HG02763 (cell line): ENCODE data around the gene AFAP1L1.

Source experiments
- ATAC-seq: cut with Tn5 transposase; IDR thresholded peaks from one replicate; pipeline ENCODE4 v1.9.1; 2021; ENCODE audit warnings: mild to moderate bottlenecking, moderate library complexity; ENCODE audit not compliant: unreplicated experiment

AFAP1L1 gene

DNA sequence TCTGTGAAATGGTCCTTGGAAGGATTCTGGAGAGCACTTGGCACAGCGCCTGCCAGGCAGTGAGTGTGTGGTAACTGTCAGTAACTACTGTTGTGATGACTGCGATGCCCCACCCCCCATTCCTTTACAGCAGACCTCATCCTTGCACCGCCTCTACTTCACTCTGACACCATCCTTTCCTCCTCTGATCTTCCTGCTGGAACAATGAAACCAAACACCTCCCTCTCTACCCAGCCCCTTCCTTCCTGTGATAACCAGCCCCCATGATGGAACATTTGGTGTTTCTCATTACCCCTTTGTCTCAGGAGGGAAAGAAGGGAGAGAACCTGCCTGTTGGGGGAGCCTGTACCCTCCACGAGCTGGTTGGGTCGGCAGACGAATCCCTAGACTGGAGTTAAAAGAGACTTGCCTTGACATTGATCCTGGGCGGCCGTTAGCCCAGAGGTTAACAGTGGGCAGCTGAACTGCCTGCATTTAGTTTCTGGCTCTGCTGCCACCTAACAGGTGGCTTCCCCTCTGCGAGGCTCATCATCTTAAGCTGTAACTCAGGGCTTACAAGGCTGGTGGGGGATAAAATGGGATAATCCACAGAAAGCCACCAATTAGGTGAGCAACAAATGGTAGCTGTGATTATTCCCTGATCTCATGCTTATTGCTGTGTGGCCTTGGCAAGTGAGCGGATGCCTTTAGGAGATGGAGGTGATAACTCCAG is 39.4 kb downstream of the AFAP1L1 start:
- no peak for ATAC-seq

DNA sequence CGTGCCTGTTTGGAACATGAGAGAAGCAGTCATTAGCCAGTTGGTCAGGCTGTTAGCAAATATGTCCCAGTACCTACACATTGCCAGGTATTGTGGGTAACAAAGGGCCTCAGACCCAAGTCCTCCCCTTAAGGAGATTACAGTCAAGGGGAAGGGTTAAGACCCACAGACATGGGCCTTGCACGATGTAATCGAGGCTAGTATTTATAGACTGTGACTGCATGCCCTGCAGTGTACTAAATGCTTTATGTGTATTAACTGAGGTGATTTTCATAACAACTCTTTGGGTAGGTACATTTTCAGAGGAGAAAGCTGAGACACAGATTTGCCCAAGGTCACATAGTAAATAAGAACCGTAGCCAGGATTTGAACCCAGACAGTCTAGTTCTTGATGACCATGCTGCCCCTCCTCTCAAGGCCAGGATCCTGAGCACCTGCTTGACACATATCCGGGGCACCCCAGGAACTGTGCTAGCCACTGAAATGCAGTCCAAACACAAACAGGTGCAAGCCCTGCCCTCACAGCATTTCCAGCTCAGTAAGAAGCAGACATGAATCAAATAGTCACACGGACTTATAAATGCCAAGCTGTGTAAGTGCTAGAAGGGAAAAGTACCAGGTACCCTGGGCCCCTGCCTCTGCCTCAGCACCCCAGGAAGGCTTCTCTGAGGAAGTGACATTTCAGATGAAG is 41.6 kb downstream of the AFAP1L1 start:
- ATAC-seq: no peak

DNA sequence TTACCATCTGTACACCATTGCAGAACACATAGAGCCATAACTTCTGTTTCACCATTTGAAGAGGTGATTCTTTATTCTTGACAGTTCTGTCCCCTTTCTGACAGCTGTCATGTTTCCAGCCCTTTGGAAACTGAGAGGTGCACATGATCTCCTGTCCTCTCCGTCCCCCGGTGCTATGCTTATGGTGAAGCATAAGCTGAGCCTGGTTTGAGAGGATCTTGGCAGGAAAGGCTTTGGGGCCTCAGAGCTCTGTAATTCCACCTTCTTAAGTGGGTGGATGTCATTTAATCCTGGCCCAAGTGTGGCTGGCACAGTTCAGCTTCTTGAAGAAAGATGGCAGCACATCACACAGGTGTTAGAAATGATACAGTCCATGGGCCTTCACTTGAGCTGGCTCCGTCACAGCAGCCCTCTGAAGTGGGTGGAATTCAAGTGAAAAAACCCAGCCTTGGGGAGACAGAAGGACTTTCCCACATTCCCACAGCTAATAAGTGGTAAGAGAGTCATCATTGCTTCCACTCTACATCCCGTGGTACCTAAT is 43.0 kb downstream of the AFAP1L1 start:
- ATAC-seq: no peak

DNA sequence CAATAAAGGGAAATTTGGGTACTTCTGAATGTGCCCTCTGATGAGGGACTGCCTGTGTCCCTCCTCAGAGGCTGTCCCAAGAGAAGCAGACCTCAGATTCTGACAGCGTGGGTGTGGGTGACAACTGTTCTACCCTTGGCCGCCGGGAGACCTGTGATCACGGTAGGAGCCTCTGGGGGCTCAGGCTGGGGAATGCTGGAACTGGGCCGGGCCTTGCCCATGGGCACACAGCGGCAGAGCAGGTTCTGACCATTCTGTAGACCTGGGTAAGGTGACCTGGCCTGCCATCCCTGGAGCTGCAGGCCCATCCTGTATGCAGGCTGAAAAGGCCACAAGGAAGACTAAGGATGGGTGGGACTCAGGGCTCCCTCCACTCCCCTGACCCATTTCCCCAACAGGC is 44.1 kb downstream of the AFAP1L1 start:
- ATAC-seq: no peak

DNA sequence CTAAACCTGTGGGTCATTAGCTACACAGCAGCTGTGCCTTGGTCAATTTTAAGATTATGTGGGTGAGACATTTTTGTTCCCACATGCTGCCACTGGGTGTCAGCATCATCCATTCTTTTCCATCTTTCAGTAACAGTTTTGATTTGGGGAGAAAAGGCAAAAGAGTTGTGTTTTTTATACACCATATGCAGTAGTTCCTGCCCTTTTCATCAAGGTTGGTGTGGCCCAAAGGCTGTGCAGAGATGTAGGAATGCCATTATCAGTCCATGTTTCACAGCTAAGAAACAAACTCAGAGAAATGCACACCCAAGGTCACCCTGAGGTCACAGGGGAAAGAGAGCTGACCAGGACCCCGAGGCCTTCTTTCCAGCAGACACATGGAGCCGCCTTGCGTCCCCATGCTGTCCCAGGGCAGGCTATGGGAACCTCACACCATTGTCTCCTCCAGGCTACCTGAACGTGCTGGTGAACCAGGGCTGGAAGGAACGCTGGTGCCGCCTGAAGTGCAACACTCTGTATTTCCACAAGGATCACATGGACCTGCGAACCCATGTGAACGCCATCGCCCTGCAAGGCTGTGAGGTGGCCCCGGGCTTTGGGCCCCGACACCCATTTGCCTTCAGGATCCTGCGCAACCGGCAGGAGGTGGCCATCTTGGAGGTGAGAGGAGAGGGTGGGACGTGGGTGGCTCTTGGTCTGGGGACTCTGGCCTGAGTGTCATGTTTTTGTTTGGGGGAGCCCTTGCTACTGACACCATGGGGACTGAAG is 45.8 kb downstream of the AFAP1L1 start:
- no peak for ATAC-seq

DNA sequence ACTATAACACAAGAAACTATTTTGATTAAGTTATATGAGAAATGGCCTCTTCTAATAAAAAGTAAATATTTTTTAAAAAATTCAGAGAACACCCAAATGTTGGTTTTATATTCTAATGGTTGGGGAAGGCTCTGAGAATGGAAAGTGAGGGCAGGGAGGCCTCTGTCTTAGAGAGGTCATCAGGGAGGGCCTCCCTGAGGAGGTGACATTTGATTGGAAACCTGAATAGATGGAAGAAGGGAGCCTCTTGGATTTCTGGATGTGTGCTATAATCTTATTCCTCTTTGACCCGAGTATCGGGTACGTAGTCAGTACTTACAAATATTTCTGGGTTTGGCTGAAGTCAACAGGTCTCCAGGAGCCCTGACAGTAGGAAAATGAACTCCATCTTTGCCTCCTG is 47.5 kb downstream of the AFAP1L1 start:
- ATAC-seq: no peak

DNA sequence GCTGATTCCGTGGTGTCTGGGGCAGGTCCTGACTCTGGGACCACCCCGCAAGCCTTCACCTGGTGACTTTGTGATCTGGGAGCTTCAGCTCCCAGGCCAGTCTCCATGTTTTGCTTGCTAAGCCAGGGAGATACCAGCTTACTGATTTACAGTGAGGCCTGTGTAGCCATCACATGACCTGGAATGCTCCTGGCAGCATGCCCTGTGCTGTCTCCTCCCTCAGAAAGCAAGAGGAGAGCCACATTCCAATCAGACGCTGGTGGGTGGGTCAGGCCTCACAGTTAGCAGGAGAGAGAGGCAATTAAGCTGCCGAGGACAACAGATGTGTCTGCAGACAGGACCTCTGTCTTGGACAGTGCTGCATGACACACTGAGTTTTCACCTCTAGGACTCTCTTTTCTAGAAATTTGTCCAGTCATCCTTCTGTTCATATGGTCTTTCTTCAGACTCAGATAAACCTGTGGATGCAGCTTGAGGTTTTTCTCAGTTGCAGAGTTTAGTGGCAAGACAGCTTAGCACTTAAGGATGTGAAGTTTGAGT is 49.2 kb downstream of the AFAP1L1 start:
- no peak for ATAC-seq

DNA sequence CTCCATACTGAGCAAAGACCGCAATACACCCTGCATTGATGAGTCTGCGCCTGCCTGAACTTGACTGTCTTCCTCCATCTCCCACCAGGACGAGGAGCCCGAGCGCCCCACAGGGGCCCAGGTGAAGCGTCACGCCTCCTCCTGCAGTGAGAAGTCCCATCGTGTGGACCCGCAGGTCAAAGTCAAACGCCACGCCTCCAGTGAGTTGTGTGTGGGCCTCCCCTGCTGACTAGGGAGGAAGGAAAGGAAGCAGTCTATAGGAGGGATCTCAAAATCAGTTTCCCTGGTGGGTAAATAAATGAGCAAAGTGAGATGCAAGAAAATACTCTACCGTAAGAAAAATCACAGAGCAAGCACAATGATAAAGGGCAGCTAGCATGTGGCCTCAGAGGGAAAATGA is 50.9 kb downstream of the AFAP1L1 start:
- no peak for ATAC-seq

DNA sequence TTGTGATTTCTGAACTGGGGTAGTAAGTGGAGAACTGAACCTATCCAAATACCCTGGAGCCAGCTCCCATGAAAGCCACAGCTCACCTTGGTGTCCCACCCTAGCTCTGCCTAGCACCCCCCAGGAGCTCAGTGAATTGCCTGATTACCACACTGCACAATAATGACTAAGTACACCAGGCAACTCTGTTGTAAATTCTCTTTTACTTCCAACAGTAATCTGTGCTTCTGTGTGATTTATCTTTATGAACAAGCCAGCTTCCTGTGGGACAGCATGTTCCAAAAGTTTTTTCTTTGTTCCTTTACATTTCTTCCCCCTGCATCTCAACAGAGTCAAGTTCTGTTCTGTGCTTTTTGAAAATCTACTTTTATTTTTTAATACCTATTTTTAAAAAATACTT is 51.6 kb downstream of the AFAP1L1 start:
- no peak for ATAC-seq

DNA sequence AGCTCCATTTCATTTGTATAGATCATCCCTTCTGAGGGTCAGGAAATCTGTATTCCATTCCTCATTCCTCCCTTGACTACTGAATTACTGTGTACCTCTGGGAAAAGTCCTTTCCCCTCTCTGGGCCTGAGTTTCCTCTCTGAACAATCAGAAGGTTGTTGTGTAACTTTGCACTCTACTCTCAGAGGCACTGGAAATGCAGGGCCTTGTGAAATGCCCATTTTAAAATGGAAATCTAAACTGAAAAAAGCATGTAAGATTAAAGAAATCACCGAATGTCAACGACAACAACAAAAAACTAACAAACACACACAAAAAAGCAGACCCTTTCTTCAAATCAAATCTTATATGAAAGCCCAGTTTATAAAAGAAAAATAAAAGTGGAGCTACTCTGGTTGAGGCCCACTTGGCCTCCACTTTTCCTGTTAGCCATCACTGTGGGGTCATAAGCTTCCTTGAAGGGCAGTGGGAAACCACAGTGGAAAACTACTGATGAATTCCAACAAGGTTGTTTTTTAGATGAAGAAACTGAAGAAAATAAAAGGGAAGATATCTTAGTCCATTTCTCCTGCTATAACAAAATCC is 52.1 kb downstream of the AFAP1L1 start:
- no peak for ATAC-seq

DNA sequence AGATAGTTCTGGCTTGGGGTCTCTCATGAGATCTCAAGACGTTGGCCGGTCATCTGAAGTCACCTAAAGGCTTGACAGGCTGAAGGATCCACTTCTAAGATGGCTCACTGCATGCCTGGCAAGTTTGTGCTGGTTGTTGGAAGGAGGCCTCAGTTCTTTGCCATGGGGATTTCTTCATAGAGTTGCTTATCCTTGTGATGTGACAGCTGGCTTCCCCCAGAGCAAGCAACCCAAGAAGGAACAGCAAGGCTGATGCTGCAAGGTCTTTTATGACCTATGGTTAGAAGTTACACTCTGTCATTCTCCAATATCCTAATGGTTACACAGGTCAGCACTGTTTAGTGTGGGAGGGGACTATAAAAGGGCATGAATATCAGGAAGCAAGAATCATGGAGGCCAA is 53.0 kb downstream of the AFAP1L1 start:
- no peak for ATAC-seq

DNA sequence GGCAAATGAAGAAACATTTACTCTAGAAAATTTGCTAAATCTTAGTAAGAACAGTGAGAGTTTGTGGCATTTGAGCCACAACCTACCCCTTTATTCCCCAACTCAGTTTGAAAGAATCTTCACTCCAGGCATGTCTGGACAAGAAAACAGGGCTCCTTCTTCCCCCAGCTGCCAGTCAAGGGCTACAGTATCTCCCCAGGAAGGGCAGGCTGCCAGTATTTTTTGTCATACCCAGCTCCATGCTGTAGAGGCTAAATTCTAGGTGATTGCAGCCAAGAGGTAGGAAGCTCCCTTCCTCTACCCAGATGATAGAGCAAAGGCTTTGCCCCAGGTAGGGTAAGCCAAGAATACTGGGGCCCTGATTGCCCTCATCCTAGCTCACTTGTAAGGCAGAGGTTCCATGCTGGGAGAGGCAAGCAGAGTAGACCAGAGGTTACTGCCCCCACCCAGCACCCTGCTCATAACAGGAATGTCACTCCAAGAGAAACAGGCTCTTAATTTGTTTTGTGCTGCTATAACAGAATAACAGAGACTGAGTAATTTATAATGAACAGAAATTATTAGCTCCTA is 53.6 kb downstream of the AFAP1L1 start:
- no peak for ATAC-seq

DNA sequence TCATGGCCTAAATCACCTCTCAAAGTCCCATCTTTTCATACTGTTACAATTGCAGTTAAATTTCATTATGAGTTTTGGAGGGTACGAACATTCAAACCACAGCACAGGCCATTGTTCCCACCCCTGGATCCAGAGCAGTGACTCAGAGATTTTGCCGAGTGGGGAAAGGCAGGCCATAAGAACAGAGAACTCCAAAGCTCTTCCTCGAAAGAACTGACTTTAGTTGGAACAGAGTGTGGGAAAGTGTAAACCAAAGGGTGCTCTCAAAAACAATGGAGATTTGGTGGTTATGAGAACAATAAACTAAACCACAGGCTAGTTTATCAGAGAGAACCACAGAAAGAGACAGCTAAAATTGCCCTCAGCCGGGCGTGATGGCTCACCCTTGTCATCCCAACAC is 54.2 kb downstream of the AFAP1L1 start:
- ATAC-seq: no peak

DNA sequence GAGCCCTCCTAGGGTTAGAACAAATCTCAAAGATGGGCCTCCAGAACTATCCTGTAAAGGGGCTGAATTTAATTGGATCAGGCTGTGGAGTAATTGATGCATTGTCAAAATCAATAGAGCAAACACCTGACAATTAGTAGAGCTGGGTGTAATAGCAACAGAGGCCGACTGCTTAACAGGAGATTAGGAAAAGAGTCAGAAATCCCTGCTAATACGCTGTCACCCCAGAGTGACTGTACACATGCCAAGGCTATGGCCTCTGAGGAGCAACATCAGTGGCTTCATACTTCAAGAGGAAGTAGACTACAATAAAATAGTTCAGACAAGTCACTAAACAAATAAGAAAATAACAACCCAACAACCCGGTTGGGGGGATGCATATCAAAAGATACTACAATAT is 55.0 kb downstream of the AFAP1L1 start:
- no peak for ATAC-seq

DNA sequence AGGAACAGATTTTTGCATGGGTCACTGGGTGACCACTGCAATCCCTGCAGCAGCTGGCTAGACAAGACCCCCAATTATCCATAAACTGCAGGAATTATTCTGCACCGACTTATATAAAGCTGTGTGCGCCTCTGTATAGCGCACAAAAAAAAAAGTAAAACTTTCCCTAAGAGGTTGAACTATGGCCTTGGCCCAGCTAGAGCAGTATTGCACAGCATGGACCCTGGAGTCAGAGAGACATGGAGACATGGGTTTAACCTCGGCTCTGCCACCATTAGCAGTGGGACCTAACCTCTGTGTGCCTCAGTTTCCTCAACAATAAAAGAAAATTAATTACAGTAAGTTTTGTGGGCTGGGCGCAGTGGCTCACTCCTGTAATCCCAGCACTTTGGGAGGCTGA is 56.5 kb downstream of the AFAP1L1 start:
- no peak for ATAC-seq

DNA sequence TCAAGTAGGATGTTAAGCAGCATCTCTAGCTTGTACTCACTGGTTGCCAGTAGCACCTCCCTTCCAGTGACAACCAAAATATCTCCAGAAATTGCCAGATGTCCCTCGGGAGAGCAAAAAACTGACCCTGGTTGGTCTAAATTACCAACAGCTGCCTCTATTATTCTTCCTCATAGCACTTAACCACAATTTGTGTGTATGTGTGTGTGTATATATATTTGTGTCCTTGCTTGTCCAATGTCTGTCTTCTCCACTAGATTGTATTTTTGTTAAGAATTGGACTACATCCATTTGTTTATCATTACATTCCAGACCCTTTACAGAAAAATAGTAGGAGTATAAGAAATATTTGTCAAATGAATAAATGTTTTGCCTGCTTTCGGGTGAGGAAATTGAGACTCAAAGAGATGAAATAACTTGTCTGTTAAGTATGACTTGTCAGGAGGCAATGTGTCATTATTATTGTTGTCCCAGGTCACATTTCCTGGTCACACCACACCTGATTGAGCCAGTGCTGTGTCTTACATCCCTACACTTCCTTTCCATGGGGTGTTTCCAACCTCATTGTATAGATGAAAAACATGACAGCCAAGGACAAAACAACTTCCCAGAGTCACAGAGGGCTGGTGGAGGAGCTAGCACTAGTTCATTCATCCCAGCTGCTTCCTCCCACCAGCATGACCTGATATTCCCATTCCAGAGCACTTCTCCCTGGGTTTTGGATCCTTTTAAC is 62.2 kb downstream of the AFAP1L1 start:
- ATAC-seq: no peak

DNA sequence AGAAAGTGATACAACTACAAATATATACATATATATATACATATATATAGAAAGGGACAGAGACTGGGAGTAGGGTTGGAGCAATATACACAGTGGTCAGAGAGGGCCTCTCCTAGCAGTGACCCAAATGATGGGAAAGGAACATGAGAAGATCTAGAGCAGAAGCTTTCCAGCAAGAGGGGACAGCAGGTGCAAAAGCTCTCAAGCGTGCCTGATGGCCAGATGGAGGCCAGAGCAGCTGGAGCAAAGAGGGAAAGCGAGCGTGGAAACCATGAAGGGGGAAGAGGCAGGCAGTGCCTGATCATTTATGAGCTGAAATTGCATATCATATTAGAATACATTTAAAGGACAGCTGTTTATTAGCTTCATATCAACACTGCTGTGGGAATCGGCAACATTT is 66.1 kb downstream of the AFAP1L1 start:
- no peak for ATAC-seq

DNA sequence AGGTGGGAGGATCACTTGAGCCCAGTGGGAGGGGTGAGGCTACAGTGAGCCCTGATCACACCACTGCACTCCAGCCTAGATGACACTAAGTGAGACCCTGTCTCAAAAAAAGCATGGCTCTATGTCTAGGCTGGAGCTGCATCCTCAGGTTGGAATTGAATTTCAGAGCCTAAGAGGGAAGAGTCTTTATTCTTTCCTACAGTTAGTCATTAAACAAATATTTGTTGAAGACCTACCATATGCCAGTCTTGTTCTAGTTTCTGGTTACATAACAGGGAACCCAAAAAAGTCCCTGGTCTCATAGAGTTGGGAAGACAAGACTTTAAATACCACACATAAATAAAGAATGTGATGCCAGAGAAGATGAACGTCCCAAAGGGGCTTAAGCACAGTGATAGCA is 66.7 kb downstream of the AFAP1L1 start:
- no peak for ATAC-seq

DNA sequence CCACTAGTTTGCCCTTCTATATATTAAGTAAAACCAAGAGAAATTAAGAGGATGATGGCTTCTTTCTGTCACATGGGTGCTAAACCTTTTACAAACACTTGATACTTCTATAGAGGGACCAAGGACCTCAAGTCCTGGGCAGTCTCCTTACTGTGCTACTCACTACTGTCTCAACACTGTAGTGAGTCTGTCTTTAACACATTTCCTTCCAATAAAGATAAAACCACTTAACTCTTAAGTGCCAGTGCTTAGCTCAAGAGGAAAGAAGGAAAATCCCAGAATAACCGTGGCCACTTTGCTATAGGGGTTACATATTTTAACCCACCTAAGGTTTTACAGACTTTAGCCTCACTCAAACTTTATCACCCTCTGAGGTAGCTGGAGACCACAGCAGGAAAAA is 69.3 kb downstream of the AFAP1L1 start:
- ATAC-seq: no peak

DNA sequence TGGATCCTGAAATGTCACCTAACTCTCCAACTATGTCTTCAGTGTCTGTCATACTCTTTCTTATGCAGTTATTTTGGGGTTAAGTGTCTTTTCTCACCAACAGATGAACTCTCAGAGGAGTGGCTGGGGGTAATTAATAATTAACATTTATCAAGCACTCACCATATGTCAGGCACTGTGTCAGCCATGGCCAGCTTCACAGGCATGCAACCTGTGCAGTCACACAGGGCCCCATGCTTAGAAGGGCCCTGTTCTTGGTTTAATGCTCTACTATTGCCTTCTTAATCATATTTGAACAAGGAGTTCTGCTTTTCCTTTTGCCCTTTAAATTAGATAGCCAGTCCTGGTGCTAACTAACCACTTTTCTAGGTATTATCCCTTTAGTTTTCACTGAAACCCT is 70.2 kb downstream of the AFAP1L1 start:
- ATAC-seq: no peak
